Subcutaneous adipose tissue (tissue), 4 donors: ENCODE data around the gene SPTBN1. TPM values are rescaled to one million over a fixed set of nuclear protein-coding genes. Genes with fewer than 3 reads are reported as not detected.

Experiments used
- CTCF ChIP-seq: fragments of 450-650 bp; IDR thresholded peaks from one replicate; pipeline ENCODE4 v1.5.1; 2016; ENCODE audit warnings: low read depth, mild to moderate bottlenecking, control low read depth, antibody characterized with exemption, moderate library complexity
- total RNA-seq, 4 donors: library from RNA; depleted of rRNA; stranded (reverse); fragments of >200 nt; gene quantifications; one replicate each; pipeline ENCODE4 v1.1.0, GENCODE V29; 2016

Gene SPTBN1
- total RNA-seq, 4 donors from 2014 or later, result 655 to 1,523 (median 889) TPM

GRCh38 chr2:54557601-54558187 is 101.6 kb downstream of the SPTBN1 start:
- TF ChIP-seq CTCF, result no peak

GRCh38 chr2:54558188-54559005 is 102.3 kb downstream of the SPTBN1 start:
- TF ChIP-seq CTCF, result no peak

DNA sequence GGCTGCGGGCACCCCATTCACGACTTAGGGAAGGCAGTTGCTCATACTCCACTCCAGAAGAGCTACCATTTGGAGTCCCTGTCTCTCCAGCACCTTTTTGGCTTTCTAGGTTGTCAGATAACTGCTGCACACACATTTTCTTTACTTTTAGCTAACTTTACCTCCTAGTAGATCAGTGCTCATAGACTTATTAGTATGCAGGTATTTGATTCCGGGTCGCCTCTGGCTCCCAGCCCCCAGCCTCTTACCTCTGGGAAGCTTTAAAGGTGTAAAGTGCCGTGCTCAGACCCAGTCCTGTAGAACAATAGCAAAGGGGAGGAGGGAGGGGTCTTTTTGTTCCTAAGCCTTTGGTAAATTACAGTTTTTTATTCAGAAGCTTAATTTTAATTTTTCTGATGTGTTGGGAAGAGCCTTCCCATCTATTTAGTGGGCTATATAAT is 102.9 kb downstream of the SPTBN1 start:
- TF ChIP-seq CTCF, result no peak

- no peak for TF ChIP-seq CTCF
Measured at GRCh38 chr2:54559593-54560145, 103.5 kb downstream of the SPTBN1 start.

GRCh38 chr2:54560146-54560881 is 104.2 kb downstream of the SPTBN1 start:
- TF ChIP-seq CTCF, result no peak

DNA sequence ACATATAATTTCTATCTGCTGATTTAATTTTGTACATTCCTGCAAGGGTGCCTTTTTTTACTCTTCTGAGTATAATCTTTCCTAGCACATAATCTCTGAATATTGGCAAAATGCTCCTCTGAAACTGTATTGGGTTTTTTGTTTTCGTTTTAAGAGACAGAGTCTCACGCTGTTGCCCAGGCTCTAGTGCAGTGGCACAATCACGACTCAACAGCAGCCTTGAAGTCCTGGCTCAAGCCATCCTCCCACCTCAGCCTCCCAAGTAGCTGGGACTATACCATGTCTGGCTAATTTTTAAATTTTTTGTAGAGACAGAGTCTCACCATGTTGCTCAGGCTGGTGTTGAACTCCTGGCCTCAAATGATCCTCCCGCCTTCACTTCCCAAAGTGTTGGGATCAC is 104.9 kb downstream of the SPTBN1 start:
- no peak for TF ChIP-seq CTCF

DNA sequence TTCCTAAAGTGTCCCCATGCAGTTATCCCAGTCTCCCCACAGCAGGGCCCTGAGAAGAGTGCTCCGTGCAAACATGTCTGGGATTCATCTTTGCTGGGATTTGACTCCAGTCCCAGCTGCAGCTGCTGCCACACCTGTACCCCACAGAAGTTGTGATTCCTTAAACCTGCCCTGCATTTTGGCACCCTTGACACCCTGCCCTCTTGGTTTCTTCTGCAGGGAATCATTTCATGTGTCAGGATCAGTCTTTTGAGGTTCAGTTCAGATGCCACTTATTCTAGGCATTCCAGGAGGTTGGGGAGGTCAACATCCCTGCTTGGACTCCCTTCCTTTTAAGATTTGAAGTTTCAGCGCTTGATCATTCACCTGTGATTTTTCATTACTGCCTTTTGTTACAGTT is 108.3 kb downstream of the SPTBN1 start:
- TF ChIP-seq CTCF, result no peak
